ENCODE data around the gene HDC.

The HDC gene

DNA sequence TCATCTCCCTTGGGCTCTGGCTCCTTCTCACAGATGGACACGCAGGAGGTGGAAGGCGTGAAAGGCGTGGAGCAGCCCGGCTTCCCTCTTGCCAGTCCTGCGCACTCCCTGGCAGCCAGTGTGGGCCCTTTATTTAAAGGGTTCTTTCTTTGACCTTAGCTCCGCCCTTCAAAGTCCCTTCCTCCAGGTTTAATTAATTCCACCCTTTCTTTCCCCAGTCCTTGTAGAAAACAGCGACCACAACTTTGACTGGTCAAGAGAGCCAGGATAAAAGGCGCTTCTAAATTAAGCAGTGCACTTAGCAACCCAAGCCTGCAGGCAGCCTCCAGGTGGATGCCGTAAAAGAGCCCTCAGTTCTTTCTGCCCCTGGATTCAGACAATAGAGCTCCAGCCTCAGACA is at the start of gene HDC:
Gene HDC, minus strand, starts transcription at position 107 of the 400 bp plus-strand sequence. Its CDS starts 103 bp downstream, at position 4.
- DNase-seq, result no peak

- no peak for DNase-seq
Observed at GRCh38 chr15:50312636-50313035, 47.1 kb upstream of the HDC start.

- no peak for DNase-seq
Observed at GRCh38 chr15:50307799-50308198, 42.3 kb upstream of the HDC start.

GRCh38 chr15:50304836-50305235 is 39.3 kb upstream of the HDC start:
- no peak for DNase-seq

DNA sequence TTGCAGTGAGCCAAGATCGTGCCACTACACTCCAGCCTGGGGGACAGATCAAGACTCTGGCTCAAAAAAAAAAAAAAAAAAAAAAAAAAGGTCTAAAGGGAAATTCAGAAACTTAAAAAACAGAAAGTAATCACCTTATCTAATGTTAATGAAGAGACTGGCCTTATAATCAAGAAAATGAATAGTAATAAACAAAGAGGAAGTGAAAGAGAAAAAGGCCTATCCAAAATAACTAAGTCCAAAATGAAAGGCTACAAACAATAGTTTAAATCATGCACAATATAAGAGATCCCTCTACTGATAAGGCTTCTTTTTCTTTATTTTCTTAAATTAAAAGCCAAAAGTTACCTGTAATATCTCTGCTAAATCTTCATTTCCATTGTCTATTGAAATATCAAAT is 37.1 kb upstream of the HDC start:
- DNase-seq, result no peak

- no peak for DNase-seq
Observed at GRCh38 chr15:50298340-50298739, 32.8 kb upstream of the HDC start.

DNA sequence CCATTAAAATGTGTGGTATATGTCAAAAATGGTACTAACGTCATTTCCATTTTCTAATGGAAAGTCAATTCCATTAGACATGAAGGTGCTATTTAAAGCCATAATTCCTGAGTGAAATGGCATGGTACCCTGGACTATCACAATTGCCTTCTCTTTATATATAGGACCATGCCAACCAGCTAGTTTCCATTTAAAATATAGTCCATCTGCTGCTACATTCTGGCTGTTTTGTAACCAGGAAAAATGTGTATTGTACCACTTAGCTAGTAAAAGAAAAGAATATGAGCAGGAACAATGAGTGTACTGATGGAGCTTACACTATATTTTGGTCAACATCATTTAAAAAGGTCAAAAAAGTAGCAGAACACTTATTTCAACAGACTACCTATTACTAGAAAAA is 30.4 kb upstream of the HDC start:
- no peak for DNase-seq

- no peak for DNase-seq
Observed at GRCh38 chr15:50289749-50290148, 24.2 kb upstream of the HDC start.

GRCh38 chr15:50287324-50288116 is 22.0 kb upstream of the HDC start:
- DNase-seq, result no peak

DNA sequence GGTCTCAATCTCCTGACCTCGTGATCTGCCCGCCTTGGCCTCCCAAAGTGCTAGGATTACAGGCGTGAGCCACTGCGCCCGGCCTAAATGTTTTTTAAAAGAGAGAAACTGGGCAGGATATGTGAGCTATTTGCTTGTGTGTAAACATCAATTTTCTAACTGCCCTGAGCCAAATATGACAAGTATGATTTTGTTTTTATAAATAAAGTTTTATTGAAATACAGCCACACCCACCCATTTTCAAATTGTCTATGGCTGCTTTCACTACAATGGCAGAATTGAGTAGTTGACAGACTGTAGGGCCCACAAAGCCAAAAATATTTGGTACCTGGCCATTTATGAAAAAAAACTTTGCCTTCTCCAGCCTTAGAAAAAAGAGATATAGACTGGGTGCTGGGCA is 15.9 kb upstream of the HDC start:
- DNase-seq, result no peak

DNA sequence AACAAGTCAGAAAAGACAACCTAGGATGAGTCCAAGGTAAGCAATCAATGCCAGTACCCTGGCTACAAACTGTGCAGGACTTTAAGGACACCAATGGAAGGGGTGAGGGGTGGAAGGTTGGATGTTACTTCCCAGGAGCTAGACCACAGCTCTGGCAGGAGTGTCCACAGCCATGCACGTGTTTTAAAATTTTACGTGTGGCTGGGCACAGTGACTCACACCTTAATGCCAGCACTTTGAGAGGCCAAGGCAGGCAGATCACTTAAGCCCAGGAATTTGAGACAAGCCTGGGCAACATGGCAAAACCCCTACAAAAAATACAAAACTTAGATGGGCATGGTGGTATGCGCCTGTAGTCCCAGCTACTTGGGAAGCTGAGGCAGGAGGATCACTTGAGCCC is 14.7 kb upstream of the HDC start:
- DNase-seq, result no peak

- no peak for DNase-seq
Observed at GRCh38 chr15:50278496-50278895, 13.0 kb upstream of the HDC start.

GRCh38 chr15:50277370-50277769 is 11.8 kb upstream of the HDC start:
- DNase-seq, result no peak

DNA sequence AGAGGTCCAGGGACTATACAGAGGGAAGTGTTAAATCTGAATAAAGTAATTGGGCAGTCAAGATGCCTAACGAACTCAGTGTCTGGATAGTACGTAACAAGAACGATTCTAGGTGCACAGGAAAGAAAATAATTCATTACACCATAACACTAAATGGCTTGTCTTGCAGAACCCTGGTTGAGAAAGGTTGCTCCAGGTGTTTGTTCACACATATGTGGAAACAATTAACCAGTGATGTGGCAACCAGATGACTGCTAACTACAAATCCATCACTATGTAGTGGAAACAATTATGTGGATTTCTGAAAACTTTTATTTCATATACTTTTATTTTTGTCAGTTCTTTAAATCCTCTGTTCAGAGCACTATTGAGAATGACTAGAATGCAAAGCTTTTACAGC is 10.4 kb upstream of the HDC start:
- DNase-seq, result no peak

DNA sequence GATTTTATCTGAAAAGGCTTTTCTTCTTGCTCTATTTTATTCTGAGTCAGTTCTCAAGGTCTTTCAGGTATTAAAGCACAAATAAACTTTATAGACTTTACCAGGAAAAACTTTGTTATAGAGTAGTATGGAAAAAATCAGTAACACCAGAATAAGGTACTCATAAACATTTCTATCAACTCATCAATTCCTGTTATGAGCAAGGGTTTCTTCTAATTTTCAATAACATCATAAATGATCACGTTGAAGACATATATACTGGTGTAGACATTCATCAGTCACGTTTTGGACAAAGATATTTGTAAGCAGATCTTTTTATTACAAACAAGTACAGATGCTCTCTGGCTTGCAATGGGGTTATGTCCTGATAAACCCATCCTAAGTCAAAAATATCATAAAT is 9.6 kb upstream of the HDC start:
- no peak for DNase-seq

GRCh38 chr15:50267577-50267976 is 2.1 kb upstream of the HDC start:
- no peak for DNase-seq

- DNase-seq, result no peak
Observed at GRCh38 chr15:50262533-50262932, 3.0 kb downstream of the HDC start.

DNA sequence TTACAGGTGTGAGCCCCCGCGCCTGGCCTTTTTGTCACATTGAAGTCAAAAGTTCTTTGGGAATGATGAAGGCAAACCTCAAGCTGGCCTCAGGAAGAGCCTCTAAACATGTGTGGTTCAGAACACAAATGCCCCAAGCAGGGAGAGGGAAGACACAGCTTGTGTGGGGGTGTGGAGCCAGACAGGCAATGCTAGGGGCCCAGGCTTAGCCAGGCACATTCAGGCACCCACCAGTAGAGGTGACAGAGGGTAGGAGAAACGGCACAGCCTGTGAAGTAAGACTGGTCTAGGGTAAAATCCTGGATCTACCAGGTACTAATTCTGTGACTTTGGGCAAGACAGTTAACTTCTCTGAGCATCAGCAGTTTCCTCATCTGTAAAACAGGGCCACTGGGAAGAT is 3.5 kb downstream of the HDC start:
- no peak for DNase-seq

DNA sequence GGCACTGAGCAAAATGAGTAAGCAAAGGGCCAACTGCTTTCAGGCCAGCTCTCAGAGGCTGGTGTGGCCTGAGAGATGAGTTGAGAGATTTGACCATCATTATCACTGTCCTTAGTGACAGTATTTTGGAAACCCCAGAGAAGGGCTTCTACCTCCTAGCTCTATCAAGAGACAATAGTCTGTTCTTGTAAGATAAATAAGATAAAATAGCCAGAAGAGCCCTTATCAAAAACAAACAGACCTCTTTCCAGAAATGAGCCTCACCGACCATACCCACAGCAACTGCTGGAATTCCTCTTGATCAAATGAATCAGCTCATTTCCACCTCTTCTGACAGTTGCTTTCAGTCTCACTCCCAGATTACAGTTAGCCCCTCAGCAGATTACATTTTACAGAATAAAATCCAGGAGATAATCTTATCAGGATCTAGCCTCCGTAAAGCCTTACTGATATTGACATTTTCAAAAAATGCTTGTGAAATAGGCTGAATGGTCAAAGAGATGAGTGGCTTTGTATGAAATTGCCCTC is 4.5 kb downstream of the HDC start:
- DNase-seq, result no peak

- no peak for DNase-seq
Observed at GRCh38 chr15:50259276-50259675, 6.2 kb downstream of the HDC start.

DNA sequence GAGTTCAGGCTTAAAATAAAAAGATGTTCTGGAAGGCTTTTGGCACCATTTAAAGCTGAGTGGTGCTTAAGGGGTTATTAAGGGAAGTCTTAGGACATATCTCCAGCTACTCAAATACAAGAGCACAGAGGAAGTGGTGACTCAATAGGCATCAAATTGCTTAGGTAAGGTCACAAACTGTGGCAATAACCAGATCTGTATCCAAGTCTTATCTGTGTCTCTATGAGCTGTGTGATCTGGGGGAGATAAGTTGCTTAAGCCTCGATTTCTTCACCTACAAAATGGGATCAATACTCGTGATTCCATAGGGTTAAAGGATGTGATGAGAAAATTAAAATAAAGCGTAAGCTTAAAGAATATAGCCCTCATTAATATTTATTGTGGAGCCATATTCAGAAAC is 7.6 kb downstream of the HDC start:
- no peak for DNase-seq

DNA sequence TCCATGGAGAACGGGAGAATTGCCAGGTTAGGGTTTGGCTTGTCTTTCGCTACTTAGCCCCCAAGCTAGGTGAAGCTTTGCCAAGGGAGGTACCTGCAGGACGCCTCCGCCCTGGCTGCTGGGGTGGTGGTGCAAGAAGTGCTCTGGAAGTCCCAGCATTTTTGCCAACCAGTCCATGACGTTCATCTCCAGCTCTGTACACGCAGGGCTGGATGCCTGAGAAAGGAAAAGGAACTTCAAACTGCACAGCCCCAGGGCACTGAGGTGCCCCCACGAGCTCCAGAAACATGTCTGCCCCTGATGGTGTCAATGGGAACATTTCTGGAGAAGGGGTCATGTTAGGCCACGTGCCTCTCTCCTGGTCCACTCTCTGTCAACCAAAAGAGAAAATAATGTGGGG is 8.2 kb downstream of the HDC start:
- no peak for DNase-seq

- DNase-seq, result no peak
Observed at GRCh38 chr15:50256188-50257041, 9.1 kb downstream of the HDC start.

DNA sequence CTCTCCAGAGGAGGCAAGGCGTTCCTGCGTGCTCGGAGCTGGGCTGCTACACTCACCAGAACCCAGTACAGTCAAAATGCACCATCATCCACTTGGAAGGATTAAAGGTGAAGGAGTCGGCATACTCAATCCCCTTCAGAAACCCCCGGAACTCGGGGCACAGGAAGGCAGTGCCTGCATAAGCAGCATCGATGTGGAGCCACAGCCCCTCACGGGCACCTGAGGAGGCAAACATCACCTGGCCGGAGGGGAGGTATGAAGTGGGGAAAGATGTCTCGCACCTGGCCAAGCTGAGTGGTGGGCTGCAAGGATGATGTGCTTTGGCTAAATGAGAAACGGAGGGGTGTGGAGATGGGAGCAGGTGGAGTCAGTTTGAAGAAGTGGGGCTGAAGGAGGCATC is 13.0 kb downstream of the HDC start:
- no peak for DNase-seq

Measured in C1 segment of cervical spinal cord (tissue), 14 donors.